ENCODE measurements around the gene NPHP4. TPM values are rescaled to one million over a fixed set of nuclear protein-coding genes. Genes with fewer than 3 reads are reported as not detected.

The NPHP4 gene
- total and polyA plus RNA-seq, 10 of the 15 experiments (the other 5 are each of a cell fraction or from before 2014, with no cell fraction given) = 0.16 to 10.5 (median 3.1) TPM

DNA sequence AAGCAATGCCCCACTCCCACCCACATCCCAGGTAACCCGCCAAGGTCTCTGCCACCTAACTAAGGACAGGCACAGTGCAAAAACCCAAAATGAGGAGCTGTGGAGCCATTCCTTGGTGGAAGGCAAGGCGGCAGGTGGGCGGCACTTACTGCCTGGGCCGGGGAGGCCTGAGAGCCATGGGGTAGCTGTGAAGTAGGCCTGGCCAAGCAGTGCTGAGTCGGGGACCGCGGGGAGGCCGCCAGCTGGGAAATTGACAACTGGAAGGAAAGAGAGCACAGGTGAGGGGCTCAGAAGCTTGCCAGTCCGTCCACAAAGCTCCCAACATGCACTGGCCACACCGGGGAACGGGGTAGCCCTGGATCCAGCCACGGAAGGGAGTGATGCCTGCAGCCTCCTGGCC, 85.3 kb downstream of the NPHP4 start (continued):
- TF ChIP-seq ZNF687 (IDR thresholded peaks at IDR 0.05) (no peak), POLR2AphosphoS2 (IDR thresholded peaks at IDR 0.05; ENCODE audit: low read depth, low read length) (no peak), FOXK2 (IDR thresholded peaks at IDR 0.05) (no peak), EP300 (IDR thresholded peaks at IDR 0.05; ENCODE audit: borderline replicate concordance in 1 of 2, control insufficient read depth in 1 of 2, low read depth in 2 of 2, low read length in 2 of 2) (no peak), NFIC (IDR thresholded peaks at IDR 0.05; ENCODE audit: low read depth, low read length) (no peak), HDAC6 (IDR thresholded peaks at IDR 0.05; ENCODE audit: unreplicated experiment) (no peak), ZNF24 (IDR thresholded peaks at IDR 0.05) (no peak), HDAC2 (IDR thresholded peaks at IDR 0.05) (no peak), SMAD5 (IDR thresholded peaks at IDR 0.05; ENCODE audit: low read depth) (no peak), GATAD2B (conservative IDR thresholded peaks at IDR 0.05; ENCODE audit: low read depth) (no peak), RUNX3 (IDR thresholded peaks at IDR 0.05; ENCODE audit: low read length) (no peak)
- TF ChIP-seq, protein P1, sequence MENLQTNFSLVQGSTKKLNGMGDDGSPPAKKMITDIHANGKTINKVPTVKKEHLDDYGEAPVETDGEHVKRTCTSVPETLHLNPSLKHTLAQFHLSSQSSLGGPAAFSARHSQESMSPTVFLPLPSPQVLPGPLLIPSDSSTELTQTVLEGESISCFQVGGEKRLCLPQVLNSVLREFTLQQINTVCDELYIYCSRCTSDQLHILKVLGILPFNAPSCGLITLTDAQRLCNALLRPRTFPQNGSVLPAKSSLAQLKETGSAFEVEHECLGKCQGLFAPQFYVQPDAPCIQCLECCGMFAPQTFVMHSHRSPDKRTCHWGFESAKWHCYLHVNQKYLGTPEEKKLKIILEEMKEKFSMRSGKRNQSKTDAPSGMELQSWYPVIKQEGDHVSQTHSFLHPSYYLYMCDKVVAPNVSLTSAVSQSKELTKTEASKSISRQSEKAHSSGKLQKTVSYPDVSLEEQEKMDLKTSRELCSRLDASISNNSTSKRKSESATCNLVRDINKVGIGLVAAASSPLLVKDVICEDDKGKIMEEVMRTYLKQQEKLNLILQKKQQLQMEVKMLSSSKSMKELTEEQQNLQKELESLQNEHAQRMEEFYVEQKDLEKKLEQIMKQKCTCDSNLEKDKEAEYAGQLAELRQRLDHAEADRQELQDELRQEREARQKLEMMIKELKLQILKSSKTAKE (IDR thresholded peaks at IDR 0.05; ENCODE audit: low read depth, poor library complexity, severe bottlenecking) = no peak

Data from GM12878 (cell line).